HG03175 (cell line): ENCODE measurements around the gene NFKBIA.
"Not testable (repeated sequence)": the region's sequence is repeated elsewhere in the genome, so short reads cannot be mapped to it uniquely, and the experiment has no call there.

Experiments used
- ATAC-seq: cut with Tn5 transposase; IDR thresholded peaks from one replicate; pipeline ENCODE4 v1.9.1; 2021; ENCODE audit warnings: mild to moderate bottlenecking, moderate library complexity; ENCODE audit not compliant: unreplicated experiment

Gene NFKBIA

DNA sequence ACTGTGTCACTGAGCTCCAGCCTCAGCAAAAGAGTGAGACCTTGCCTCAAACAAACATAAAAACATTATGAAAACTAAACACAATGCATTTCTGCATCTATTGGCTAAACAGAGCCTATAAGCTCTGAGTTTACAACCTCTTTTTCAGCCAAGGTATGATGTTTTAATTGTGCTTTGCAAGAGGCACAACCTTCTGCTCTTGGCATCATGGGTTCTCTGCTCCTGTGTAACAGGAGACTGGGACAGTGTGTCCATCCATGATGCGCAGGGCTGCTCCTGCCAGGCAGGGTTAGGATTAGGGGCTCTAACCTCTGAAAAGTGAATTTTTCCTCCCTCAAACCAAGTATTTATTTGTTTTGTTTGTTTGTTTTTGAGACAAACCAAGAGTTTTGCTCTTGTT is 5.0 kb upstream of the NFKBIA start:
- ATAC-seq, result no peak

DNA sequence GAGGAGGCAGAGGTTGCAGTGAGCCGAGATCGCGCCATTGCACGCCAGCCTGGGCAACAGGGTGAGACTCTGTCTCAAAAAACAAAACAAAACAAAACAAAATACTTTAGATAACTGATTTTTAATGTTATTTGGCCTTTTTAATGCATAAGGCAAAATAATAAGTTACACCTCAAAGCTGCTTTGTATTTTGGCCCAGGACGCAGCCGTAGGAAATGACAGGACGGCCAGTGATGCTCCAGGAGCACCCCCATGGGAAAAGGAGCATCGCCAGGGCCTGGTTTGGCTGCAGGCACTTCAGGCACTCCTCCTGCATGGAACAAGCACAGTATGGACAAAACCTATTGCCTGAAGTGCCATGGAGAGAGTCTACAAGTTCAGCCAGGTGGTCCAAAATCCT is 3.5 kb upstream of the NFKBIA start:
- no peak for ATAC-seq

DNA sequence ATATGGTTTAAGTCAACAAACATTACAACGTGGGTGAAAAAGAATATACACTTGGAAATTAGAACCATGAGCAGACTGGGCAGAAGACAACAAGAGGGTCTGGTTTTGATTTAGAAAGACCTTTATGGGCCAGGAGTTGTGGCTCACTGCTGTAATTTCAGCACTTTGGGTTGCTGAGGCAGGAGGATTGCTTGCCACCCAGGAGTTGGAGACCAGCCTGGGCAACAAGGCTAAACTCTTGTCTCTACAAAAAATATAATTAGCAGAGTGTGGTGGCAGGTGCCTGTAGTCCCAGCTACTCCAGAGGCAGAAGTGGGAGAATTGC is 2.7 kb upstream of the NFKBIA start:
- no peak for ATAC-seq

DNA sequence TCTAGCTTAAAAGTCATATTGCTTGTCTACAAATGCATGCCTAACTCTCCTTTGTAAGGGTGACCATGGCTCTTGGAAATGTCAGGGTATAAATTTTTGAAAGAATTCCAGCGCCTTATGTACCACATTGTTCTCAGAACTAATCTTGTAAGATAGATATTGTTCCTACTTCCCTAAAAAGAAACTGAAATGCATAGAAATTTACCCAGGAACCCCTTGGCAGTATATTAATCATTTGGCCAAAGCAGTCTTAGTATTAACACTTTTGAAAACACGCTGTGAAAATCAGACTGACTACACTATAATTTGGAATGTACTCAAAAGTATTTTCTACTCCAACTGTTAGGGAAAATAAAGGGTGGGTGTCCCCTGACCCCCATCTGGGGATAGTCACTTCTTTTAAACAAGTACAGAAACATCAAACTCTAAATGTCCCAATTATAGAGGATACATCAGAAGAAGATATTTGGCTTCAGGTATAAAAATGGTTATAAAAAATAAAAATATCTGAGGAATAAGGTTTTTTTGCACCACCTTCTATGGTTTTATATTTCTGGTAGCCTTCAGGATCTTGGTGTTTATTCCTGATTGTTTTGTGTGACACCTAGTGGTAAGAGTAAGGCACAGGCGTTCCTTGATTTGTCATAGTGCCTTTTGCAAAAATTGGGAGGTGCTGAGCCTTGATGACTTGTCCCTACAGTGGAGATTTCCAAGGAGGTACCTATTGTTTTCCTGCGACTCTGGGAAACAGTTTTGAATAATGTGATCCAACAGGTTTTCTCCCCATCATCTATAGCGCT is 2.2 kb upstream of the NFKBIA start:
- ATAC-seq, result no peak

DNA sequence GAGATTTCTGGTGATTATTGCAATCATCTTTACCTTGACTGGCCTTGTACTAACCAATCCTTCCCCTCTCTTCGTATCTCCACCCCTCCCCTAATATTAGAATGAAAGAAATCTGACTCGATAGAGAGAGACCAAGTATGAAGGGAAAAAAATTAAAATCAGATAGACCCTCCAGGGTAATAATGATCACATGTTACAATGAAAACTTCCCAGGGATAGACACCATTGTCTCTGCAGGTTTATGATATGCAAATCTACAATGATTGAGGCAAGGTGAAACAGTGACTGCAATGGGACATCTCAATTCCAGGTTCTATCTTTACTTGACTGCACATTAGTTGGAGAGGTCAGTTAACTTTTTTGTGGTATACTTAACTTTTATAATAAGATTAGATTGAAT is 1.5 kb upstream of the NFKBIA start:
- ATAC-seq, result no peak

DNA sequence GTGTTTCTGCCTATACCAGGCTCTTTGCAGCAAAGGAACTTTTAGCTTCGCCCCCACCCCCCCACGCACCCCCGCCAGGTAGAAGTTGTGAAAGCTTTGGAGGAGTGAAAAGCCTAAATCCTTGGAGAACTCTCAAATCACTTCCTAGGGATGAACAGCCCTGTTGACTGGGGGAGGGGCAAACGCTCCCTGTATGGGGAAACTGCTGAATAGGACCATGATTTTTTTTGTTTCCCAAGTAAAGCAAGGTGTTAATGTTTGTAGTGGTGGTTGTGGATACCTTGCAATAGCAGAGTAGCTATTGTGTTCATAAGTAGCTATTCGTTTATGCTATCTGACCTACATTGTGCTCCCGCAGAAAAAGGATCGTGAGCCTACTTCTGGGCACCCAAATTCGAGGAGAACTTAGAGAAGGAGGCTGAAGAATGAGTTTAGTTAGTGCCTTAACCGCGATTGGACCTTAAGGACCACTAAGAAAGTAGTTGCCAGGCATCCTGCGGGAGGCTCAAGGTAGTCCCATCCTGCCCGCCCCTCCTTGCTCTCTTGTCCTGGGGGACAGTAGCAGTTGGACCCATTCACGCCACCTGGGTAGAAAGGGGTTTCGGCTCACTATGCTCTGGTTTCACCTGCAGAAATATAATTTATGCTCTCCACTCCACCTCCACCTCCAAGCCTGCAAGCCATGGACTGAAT is 901 bp upstream of the NFKBIA start:
- no peak for ATAC-seq

DNA sequence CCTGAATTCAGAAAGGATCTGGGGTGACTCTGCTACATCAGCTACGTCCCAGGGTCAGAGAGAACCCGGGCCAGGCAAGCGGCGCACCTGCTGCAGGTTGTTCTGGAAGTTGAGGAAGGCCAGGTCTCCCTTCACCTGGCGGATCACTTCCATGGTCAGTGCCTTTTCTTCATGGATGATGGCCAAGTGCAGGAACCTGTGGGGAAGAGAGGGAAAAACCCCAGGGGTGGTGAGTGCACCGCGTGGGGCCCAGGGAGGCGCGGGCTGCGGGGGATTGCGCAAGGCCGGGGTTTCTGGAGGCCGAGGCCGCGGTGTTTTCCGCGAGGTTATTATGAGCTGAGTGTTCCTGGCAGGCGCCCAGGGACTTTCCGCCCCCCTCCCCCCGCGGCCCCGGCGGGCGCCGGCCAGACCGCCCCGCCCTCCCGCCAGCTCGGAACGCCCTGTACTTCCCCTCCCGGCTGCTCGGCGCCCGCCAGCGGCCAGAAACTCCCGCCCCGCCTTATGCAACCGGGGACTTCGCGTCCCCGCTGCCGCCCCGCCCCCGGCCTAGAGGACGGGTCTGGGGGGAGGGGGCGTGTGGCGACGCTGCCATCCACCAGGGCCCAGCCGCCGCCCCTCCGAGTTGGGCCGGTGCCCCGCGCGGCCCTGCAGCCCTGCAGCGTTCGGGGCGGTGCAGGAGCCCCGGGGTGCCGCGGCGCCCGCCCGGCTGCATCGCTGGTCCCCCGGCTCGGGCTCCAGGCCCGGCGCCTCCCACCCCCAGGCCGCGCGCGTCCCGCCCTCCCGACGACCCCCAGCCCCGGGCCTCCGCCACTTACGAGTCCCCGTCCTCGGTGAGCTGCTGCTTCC is 723 bp downstream of the NFKBIA start:
- peak; percentile 57 for ATAC-seq

DNA sequence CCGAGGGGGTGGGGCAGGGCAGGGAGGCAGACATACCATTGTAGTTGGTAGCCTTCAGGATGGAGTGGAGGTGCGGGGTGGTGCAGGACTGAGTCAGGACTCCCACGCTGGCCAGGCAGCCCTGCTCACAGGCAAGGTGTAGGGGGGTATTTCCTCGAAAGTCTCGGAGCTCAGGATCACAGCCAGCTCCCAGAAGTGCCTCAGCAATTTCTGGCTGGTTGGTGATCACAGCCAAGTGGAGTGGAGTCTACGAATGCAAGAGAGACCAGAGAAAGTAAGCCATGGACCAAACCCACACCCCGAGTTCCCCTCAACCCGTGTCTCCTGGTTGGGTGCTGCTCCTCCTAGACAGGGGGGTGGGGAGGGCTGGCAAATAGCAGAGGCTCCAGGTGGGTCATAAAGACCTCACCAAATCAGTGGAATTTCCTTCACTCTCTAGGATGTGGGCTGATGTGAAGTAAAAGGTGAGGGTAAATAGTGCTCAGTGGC is 1.4 kb downstream of the NFKBIA start:
- ATAC-seq, result no peak

DNA sequence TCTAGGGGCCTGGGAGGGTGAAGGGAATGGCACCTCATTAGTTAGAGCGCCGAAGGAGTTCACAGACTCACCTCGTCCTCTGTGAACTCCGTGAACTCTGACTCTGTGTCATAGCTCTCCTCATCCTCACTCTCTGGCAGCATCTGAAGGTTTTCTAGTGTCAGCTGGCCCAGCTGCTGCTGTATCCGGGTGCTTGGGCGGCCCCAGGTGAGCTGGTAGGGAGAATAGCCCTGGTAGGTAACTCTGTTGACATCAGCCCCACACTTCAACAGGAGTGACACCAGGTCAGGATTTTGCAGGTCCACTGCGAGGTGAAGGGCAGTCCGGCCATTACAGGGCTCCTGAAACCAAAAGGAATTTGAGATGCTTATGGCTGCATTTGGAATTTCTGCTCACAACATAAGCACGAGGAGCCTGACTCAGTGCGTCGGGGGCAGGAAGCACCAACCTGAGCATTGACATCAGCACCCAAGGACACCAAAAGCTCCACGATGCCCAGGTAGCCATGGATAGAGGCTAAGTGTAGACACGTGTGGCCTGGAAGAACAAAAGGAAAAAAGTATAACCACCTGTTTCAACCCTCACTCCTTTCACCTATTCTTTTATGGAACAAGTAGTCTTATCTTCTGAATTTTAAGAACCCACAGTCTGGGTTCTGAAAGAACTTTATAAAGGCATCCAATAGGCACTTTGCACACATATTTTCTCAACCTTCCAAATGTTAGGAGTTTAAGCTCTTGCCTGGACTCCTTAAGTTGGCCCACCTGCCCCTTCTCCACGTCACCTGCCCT is 2.0 kb downstream of the NFKBIA start:
- no peak for ATAC-seq

DNA sequence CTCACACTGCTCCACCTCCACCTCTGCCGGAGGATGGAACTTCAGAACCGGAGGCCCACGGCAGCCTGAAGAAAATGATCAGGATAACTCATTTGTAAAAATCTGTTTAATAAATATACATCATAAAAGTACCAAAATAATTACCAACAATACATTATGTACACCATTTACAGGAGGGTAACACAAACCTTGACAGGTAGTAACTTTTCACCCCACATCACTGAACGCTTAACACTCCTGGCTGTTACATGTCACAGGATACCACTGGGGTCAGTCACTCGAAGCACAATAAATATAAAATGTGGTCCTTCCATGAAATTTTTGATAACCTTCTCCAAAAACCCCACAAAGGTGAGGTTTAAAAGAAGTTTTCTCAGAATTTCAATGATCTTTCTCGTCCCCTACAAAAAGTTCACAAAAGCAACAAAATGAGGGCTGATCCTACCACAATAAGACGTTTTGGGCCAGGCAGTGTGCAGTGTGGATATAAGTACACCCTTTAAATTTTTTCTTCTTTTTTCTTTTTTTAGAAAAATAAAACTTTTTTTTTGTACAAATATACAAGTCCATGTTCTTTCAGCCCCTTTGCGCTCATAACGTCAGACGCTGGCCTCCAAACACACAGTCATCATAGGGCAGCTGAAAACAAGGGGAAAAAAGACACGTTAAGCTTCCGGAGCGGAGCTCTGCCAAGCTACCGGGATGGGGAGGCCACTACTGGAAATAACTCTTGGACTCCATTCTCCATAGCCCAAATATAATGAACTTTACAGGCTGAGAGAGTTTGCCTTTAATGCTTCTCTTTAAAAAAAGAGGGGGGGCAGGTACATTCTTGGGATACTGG is 2.9 kb downstream of the NFKBIA start:
- ATAC-seq, result no peak

DNA sequence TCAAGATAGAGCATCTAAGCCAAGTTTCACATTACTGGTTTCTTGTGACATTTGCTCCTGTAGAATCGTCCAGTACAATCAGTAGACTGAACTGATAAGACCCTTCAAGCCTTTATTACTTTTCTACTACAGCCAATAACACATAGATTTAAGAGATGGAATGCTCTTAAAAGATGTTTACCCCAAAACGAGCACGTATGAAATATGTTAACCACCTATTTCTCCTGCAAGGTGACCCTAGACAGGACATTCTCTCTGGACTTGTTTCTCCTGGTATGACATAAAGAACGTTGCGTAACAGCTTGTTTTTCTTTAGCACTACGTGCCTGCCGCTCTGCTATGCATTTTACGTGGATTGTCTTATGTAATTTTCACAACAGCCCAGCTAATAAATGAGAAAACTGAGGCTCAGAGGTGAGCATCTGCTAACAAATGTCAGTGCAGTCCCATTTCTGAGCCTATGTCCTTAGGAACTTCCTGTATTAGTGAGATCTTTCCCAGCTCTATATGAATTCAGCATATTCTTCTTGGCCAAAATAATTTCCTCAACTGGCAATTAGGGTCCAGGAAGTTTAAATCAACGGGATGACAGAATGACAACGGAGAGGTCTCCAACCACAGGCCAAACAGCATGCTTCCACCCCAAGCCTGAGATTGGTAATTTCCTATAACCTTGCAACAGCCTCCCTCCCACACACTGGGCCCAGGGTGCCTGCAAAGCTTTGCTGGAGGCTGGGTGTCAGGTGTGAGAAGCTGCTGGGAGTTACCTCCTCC is 3.7 kb downstream of the NFKBIA start:
- ATAC-seq, result no peak

DNA sequence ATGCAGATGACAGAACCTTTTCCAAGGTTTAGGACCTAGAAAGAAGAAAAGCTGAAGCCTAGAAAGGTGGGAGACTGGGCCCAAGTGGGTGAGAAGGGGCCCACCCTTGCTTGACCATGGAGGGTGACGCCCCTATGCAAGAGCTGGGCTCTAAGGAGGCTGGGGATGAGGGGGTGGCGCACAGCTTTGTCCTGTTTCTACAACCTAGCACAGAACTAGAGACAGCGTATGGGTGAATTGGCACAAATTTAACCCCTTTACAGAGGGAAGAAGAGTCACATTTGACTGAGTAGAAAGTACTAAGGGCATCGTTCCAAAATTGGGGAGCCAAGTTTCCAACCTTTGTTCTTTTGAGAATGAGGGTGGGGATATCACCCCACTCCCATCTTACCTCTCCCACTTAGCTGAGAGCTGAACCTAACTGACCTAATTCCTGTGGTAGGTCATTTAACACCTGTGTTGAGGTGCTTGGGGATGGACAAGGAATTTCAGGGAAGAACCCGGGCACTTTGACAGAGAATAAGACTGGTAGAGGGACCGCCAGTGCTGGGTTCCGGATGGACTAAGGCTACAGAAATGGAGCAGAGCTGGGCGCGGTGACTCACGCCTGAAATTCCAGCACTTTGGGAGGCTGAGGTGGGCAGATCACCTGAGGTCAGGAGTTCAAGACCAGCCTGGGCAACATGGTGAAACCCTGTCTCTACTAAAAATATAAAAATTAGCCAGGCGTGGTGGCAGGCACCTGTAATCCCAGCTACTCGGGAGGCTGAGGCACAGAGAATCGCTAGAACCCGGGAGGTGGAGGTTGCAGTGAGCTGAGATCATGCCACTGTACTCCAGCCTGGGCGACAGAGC is 5.2 kb downstream of the NFKBIA start:
- ATAC-seq, result no peak

DNA sequence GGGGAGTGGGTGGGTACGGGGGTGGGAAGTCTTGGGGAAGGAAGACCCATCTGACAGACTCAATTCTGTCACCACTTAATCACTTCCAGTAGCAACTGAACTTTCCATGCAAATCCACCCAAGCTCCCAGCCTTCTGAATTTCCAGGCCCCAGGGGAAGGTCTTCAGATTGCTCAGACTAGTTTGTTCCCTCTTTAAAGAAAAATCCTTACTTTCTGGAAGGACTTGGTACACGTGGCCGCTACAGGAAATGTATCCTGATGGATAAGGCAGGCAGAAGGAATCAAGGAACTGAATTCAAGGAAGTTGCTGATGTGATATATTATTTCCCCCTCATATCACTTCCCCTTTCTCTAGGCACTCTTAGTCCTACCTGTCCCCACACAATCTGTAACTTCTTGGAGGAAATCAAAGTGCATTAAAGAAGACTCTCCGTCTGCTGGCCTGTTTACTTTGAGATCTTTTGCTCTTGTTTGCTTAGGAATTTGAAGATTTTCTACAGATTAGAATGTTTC is 6.4 kb downstream of the NFKBIA start:
- no peak for ATAC-seq

DNA sequence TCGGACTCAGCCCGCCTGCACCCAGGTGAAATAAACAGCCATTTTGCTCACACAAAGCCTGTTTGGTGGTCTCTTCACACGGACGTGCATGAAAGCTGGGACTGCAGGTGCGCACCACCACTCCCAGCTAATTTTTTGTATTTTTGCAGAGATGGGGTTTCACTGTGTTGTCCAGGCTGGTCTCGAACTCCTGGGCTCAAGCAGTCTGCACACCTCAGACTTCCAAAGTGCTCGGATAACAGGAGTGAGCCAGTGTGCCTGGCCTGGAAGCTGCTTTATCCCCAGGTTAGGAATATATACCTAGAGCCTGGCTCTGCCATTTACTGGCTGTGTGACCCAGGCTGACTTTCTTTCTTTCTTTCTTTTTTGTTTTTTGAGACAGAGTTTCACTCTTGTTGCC is 7.9 kb downstream of the NFKBIA start:
- not testable (repeated sequence) for ATAC-seq

DNA sequence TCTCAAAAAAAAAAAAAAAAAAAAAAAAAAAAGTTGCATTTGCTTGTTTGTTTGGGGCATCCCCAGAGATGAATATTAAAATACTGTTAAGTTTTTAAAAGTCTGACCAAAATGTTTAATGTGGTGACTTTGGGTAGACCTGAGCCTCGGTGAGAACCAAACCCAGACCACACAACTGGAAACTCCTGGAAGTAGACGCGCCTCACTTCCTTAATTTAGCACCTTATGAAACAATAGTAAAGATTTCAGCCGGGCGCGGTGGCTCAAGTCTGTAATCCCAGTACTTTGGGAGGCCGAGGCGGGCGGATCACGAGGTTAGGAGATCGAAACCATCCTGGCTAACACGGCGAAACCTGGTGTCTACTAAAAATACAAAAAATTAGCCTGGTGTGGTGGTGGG is 9.3 kb downstream of the NFKBIA start:
- ATAC-seq, result no peak

DNA sequence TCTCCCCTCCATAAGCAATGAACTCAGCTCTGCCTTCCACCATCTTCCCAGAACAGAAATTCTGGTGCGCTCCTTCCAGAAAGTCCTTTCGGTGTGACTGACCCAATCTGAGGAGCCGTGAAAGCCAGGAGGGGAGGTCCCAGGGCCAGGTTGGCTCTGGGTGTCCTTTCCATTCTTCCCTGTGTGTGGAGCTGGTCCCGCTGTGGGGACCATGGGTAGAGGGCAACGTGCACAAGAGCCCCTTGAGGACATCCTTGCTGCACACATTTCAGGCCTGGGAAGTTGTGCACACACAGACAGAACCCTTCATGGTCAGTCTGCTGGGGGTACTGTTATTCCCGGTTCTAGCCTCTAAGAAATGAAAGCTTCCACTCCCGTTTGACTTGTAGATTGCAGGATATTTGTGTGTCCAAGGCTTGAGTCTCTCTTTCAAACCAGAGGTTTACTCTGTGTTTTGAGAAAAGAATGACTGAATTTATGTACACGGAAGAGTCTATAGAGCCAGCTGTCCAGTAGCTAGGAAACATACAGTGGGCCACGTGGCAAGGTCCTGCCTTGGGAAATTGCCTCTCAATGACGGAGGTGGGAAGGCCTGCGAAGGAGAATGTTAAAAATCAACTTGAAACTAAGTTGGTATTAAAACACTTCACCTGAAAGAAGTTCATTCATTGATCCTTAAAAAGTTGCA is 10.1 kb downstream of the NFKBIA start:
- ATAC-seq, result no peak

DNA sequence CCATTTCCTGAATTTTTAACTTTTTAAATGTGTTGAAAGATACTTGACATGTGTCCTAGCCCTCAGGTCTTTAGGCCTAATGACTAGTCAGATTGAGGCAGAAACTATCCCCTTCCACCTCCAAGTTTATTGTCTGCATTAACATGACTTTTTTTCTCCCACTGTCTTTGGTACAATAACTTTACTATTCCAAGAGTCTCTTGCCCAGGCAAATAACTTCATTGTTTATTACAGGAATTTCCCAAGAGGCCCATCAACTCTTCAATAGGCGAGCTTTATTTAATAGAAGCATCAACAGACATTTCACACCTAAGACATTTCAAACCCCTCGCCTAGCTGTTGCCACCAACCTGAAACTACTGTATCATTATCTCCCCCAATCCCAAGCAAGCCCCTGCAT is 10.7 kb downstream of the NFKBIA start:
- ATAC-seq, result no peak
